ENCODE results near the gene CEP83.
A peak's percentile ranks its signal among the peaks of the same experiment; 100 is the strongest.
"Not testable (repeated sequence)": the region's sequence is repeated elsewhere in the genome, so short reads cannot be mapped to it uniquely, and the experiment has no call there.

Gene CEP83

GRCh38 chr12:94457311-94457710 is 2.4 kb downstream of the CEP83 start:
- no peak for TF ChIP-seq EZH2phosphoT487 (IDR thresholded peaks at IDR 0.05; ENCODE audit: borderline replicate concordance, low read length)
- TF ChIP-seq, protein P1, sequence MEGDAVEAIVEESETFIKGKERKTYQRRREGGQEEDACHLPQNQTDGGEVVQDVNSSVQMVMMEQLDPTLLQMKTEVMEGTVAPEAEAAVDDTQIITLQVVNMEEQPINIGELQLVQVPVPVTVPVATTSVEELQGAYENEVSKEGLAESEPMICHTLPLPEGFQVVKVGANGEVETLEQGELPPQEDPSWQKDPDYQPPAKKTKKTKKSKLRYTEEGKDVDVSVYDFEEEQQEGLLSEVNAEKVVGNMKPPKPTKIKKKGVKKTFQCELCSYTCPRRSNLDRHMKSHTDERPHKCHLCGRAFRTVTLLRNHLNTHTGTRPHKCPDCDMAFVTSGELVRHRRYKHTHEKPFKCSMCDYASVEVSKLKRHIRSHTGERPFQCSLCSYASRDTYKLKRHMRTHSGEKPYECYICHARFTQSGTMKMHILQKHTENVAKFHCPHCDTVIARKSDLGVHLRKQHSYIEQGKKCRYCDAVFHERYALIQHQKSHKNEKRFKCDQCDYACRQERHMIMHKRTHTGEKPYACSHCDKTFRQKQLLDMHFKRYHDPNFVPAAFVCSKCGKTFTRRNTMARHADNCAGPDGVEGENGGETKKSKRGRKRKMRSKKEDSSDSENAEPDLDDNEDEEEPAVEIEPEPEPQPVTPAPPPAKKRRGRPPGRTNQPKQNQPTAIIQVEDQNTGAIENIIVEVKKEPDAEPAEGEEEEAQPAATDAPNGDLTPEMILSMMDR (IDR thresholded peaks at IDR 0.05; ENCODE audit: low read depth, low read length, poor library complexity, severe bottlenecking) = no peak
- Histone ChIP-seq H3K4me1 (ENCODE audit: control insufficient read depth, low read length) (peaks cover 24% of the 10 kb centered on the region), H4K20me1 (ENCODE audit: control insufficient read depth, insufficient read depth, low read depth, low read length) (no peaks in the 10 kb centered on the region), H3F3A (ENCODE audit: control insufficient read depth, insufficient read depth) (peaks cover 9% of the 10 kb centered on the region), H3K36me3 (ENCODE audit: control insufficient read depth, low read length) (peaks cover 40% of the 10 kb centered on the region), H3K79me2 (ENCODE audit: control insufficient read depth, low read length) (peaks cover 71% of the 10 kb centered on the region), H3K4me2 (ENCODE audit: low read length) (peak overlapping the region; percentile 99), H3K9me2 (replicated peaks; ENCODE audit: control insufficient read depth, low read length) (no peaks in the 10 kb centered on the region), H3K4me3 (ENCODE audit: low read length) (no peak overlapping the region), H3K27me3 (ENCODE audit: control insufficient read depth, low read length) (peaks cover 3% of the 10 kb centered on the region; the same call in 1 of the 2 replicates), H3K27ac (ENCODE audit: low read depth, low read length) (no peak overlapping the region), H3K9me3 (ENCODE audit: control insufficient read depth, insufficient read depth, low read length) (no peaks in the 10 kb centered on the region)

GRCh38 chr12:94454318-94454717 is 5.3 kb downstream of the CEP83 start:
- H3K27ac ChIP-seq (ENCODE audit: low read depth, low read length) = not testable (repeated sequence)
- Histone ChIP-seq H3K4me1 (ENCODE audit: control insufficient read depth, low read length) (peaks cover 13% of the 10 kb centered on the region), H3K79me2 (ENCODE audit: control insufficient read depth, low read length) (peaks cover 98% of the 10 kb centered on the region)

GRCh38 chr12:94445662-94446061 is 14.0 kb downstream of the CEP83 start:
- no peak overlapping the region for H3K4me3 ChIP-seq (ENCODE audit: low read length)
- H4K20me1 ChIP-seq (ENCODE audit: control insufficient read depth, insufficient read depth, low read depth, low read length) = no peaks in the 10 kb centered on the region
- no peaks in the 10 kb centered on the region for H3K9me2 ChIP-seq (replicated peaks; ENCODE audit: control insufficient read depth, low read length)
- TF ChIP-seq EZH2phosphoT487 (IDR thresholded peaks at IDR 0.05; ENCODE audit: borderline replicate concordance, low read length) = no peak
- TF ChIP-seq, protein P1 (IDR thresholded peaks at IDR 0.05; ENCODE audit: low read depth, low read length, poor library complexity, severe bottlenecking) = no peak
- 0 out of 2 replicates have a peak, but pooled peaks cover 3% of the 10 kb centered on the region for H3K36me3 ChIP-seq (ENCODE audit: control insufficient read depth, low read length)
- no peaks in the 10 kb centered on the region for H3K9me3 ChIP-seq (ENCODE audit: control insufficient read depth, insufficient read depth, low read length)
- no peaks in the 10 kb centered on the region for H3K4me1 ChIP-seq (ENCODE audit: control insufficient read depth, low read length)
- H3F3A ChIP-seq (ENCODE audit: control insufficient read depth, insufficient read depth) = no peaks in the 10 kb centered on the region
- no peak overlapping the region for H3K27ac ChIP-seq (ENCODE audit: low read depth, low read length)
- peaks cover 93% of the 10 kb centered on the region for H3K79me2 ChIP-seq (ENCODE audit: control insufficient read depth, low read length)
- no peaks in the 10 kb centered on the region for H3K27me3 ChIP-seq (ENCODE audit: control insufficient read depth, low read length)
- H3K4me2 ChIP-seq (ENCODE audit: low read length) = no peak overlapping the region

More at GRCh38 chr12:94454318-94454717, 5.3 kb downstream of the CEP83 start:
- not testable (repeated sequence) for H3K4me2 ChIP-seq (ENCODE audit: low read length); H3F3A ChIP-seq (ENCODE audit: control insufficient read depth, insufficient read depth); H3K27me3 ChIP-seq (ENCODE audit: control insufficient read depth, low read length); H3K4me3 ChIP-seq (ENCODE audit: low read length); H4K20me1 ChIP-seq (ENCODE audit: control insufficient read depth, insufficient read depth, low read depth, low read length); H3K9me3 ChIP-seq (ENCODE audit: control insufficient read depth, insufficient read depth, low read length); H3K9me2 ChIP-seq (replicated peaks; ENCODE audit: control insufficient read depth, low read length)
- peaks cover 38% of the 10 kb centered on the region for H3K36me3 ChIP-seq (ENCODE audit: control insufficient read depth, low read length)

- Histone ChIP-seq H3K9me3 (ENCODE audit: control insufficient read depth, insufficient read depth, low read length) (no peaks in the 10 kb centered on the region), H3K36me3 (ENCODE audit: control insufficient read depth, low read length) (no peaks in the 10 kb centered on the region), H3K9me2 (replicated peaks; ENCODE audit: control insufficient read depth, low read length) (no peaks in the 10 kb centered on the region), H3K27ac (ENCODE audit: low read depth, low read length) (no peak overlapping the region), H4K20me1 (ENCODE audit: control insufficient read depth, insufficient read depth, low read depth, low read length) (peaks cover 3% of the 10 kb centered on the region; the same call in 1 of the 2 replicates), H3K79me2 (ENCODE audit: control insufficient read depth, low read length) (peaks cover 84% of the 10 kb centered on the region), H3K4me1 (ENCODE audit: control insufficient read depth, low read length) (peaks cover 22% of the 10 kb centered on the region), H3F3A (ENCODE audit: control insufficient read depth, insufficient read depth) (no peaks in the 10 kb centered on the region), H3K4me3 (ENCODE audit: low read length) (no peak overlapping the region), H3K27me3 (ENCODE audit: control insufficient read depth, low read length) (no peaks in the 10 kb centered on the region), H3K4me2 (ENCODE audit: low read length) (no peak overlapping the region)
- no peak for TF ChIP-seq EZH2phosphoT487 (IDR thresholded peaks at IDR 0.05; ENCODE audit: borderline replicate concordance, low read length)
- TF ChIP-seq, protein P1 (IDR thresholded peaks at IDR 0.05; ENCODE audit: low read depth, low read length, poor library complexity, severe bottlenecking) = no peak
Observed at GRCh38 chr12:94437303-94437702, 22.4 kb downstream of the CEP83 start.
